PFSK-1 (cell line): ENCODE measurements around the gene LYRM2.

Experiments used
- FOXP2 ChIP-seq: optimal IDR thresholded peaks from 2 replicates; pipeline ENCODE3; 2011; ENCODE audit warnings: borderline replicate concordance, control low read depth, inconsistent platforms; ENCODE audit not compliant: insufficient read depth; ENCODE audit errors: extremely low read length, extremely low read depth
- POLR2AphosphoS5 ChIP-seq: IDR thresholded peaks from 2 replicates; pipeline ENCODE4 v1.6.1; 2012; ENCODE audit warnings: low read depth, mild to moderate bottlenecking, control low read depth, low read length, moderate library complexity
- SIN3A ChIP-seq: IDR thresholded peaks from 2 replicates; pipeline ENCODE4 v1.6.1; 2012; ENCODE audit warnings: mild to moderate bottlenecking, low read length, moderate library complexity, borderline replicate concordance; ENCODE audit not compliant: insufficient read depth
- TAF1 ChIP-seq: IDR thresholded peaks from 2 replicates; pipeline ENCODE4 v1.6.1; 2012; ENCODE audit warnings: low read length, control low read depth, borderline replicate concordance; ENCODE audit not compliant: insufficient read depth
- TF ChIP-seq, protein P1 (sequence below), 2 experiments: IDR thresholded peaks; 2 replicates each; pipeline versions ENCODE4 v1.6.1 to v1.8.0; 2011 to 2012; ENCODE audit warnings: low read depth in 2 of 2, low read length in 2 of 2, control low read depth in 1 of 2, inconsistent platforms in 1 of 2, mild to moderate bottlenecking in 1 of 2, moderate library complexity in 1 of 2; ENCODE audit not compliant: insufficient read depth in 1 of 2

Gene LYRM2

DNA sequence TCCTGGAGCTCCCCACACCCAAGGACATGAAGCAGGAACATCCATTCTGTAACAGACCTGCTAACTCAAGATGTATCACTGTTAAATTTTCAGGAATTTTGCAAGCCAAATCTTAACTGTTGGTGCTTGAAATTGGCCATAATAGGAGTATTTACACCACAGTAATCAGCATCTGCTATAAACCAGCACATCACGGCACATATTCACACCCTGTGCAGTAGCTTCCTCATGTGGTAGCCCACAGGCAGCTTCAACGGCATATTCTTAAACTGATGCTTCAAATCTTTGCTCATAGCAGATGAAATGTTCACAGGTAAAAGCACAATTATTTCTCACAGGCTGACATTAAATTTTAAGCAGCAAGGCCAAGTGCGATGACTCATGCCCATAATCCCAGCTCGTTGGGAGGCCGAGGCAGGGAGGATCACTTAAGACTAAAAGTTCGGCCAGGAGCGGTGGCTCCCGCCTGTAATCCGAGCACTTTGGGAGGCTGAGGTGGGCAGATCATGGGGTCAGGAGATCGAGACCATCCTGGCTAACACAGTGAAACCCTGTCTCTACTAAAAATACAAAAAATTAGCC is 43.5 kb upstream of the LYRM2 start:
- TF ChIP-seq POLR2AphosphoS5 = no peak
- TF ChIP-seq SIN3A = no peak
- TF ChIP-seq, protein P1, sequence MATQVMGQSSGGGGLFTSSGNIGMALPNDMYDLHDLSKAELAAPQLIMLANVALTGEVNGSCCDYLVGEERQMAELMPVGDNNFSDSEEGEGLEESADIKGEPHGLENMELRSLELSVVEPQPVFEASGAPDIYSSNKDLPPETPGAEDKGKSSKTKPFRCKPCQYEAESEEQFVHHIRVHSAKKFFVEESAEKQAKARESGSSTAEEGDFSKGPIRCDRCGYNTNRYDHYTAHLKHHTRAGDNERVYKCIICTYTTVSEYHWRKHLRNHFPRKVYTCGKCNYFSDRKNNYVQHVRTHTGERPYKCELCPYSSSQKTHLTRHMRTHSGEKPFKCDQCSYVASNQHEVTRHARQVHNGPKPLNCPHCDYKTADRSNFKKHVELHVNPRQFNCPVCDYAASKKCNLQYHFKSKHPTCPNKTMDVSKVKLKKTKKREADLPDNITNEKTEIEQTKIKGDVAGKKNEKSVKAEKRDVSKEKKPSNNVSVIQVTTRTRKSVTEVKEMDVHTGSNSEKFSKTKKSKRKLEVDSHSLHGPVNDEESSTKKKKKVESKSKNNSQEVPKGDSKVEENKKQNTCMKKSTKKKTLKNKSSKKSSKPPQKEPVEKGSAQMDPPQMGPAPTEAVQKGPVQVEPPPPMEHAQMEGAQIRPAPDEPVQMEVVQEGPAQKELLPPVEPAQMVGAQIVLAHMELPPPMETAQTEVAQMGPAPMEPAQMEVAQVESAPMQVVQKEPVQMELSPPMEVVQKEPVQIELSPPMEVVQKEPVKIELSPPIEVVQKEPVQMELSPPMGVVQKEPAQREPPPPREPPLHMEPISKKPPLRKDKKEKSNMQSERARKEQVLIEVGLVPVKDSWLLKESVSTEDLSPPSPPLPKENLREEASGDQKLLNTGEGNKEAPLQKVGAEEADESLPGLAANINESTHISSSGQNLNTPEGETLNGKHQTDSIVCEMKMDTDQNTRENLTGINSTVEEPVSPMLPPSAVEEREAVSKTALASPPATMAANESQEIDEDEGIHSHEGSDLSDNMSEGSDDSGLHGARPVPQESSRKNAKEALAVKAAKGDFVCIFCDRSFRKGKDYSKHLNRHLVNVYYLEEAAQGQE (IDR thresholded peaks at IDR 0.05; ENCODE audit: insufficient read depth in 1 of 2, low read depth in 2 of 2, low read length in 2 of 2) = no peak

- TF ChIP-seq TAF1 = no peak
- no peak for TF ChIP-seq SIN3A
- TF ChIP-seq, protein P1 (IDR thresholded peaks at IDR 0.05; ENCODE audit: insufficient read depth in 1 of 2, low read depth in 2 of 2, low read length in 2 of 2) = no peak
- no peak for TF ChIP-seq FOXP2
- no peak for TF ChIP-seq POLR2AphosphoS5
Measured at GRCh38 chr6:89680551-89680950, 42.0 kb upstream of the LYRM2 start.

DNA sequence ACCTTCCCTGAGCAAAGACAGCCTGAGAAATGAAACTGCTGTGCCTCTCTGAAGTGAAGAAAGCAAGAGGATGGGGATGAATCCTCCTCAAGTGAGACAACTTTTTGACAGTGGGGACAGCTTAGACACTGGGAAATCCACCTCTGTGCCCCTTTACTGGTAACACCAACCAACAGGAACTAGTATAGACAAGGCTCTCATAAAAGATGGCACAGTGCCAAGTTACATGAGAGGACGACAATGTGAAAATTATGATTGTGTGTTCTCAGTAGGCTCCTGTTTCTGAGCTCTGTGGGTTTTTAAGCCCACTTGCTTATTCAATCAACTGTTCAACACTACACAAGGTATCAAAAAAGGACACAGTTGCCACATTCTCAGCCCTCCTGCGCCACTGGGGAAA is 41.6 kb upstream of the LYRM2 start:
- TF ChIP-seq SIN3A = no peak
- no peak for TF ChIP-seq POLR2AphosphoS5
- no peak for TF ChIP-seq TAF1
- no peak for TF ChIP-seq FOXP2
- TF ChIP-seq, protein P1 (IDR thresholded peaks at IDR 0.05; ENCODE audit: insufficient read depth in 1 of 2, low read depth in 2 of 2, low read length in 2 of 2) = no peak

GRCh38 chr6:89679215-89680120 is 40.9 kb upstream of the LYRM2 start:
- TF ChIP-seq, protein P1 (IDR thresholded peaks at IDR 0.05; ENCODE audit: insufficient read depth in 1 of 2, low read depth in 2 of 2, low read length in 2 of 2) = no peak

DNA sequence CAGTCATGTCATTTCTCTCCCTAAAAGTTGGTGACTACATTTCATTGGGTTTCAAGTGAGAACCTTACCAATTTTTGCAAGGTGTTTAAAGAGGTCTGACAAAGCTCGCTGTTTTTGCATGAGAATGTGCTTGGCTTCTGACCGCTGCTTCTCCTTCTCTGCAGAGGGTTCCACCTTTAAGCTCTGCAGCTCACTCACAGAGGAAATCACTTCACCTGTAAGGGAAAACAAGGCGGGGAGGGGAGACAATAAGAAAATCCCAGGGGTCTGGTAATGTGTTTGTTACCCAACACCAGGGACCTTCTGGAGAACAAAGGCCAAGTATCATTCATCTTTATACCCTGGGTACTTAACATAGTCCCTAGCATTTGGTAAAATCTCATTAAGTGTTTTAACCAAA is 40.0 kb upstream of the LYRM2 start:
- TF ChIP-seq FOXP2 (no peak), TAF1 (no peak), POLR2AphosphoS5 (no peak), SIN3A (no peak)
- TF ChIP-seq, protein P1 (IDR thresholded peaks at IDR 0.05; ENCODE audit: insufficient read depth in 1 of 2, low read depth in 2 of 2, low read length in 2 of 2) = no peak
